IgD-negative memory B cell (primary cell): ENCODE data around the gene PREB. TPM values are rescaled to one million over a fixed set of nuclear protein-coding genes. Genes with fewer than 3 reads are reported as not detected.

ENCODE experiments used
- H3K27ac Mint-ChIP-seq, 3 donors: one replicate each; pipeline ENCODE4 v1.8.0; 2020 to 2022; ENCODE audit warnings: mild to moderate bottlenecking in 3 of 3, mixed read lengths in 3 of 3, moderate library complexity in 1 of 3
- H3K27me3 Mint-ChIP-seq: one replicate; pipeline ENCODE4 v1.8.0; 2021; ENCODE audit warnings: mixed read lengths
- H3K36me3 Mint-ChIP-seq: one replicate; pipeline ENCODE4 v1.8.0; 2020; ENCODE audit warnings: mild to moderate bottlenecking, mixed read lengths
- H3K4me1 Mint-ChIP-seq, 3 donors: one replicate each; pipeline ENCODE4 v1.8.0; 2020 to 2022; ENCODE audit warnings: mixed read lengths in 3 of 3, mild to moderate bottlenecking in 1 of 3
- H3K4me3 Mint-ChIP-seq, 4 donors: one replicate each; pipeline ENCODE4 v1.8.0; 2020 to 2022; ENCODE audit warnings: mild to moderate bottlenecking in 4 of 4, mixed read lengths in 4 of 4, moderate library complexity in 3 of 4
- H3K9me3 Mint-ChIP-seq, 3 donors: one replicate each; pipeline ENCODE4 v1.8.0; 2020 to 2021; ENCODE audit warnings: mixed read lengths in 3 of 3, mild to moderate bottlenecking in 1 of 3
- polyA plus RNA-seq: library from polyadenylated mRNA; unstranded; fragments of 300-500 nt; fragmentation: Illumina TruSeq; gene quantifications from one replicate; pipeline ENCODE4 v1.2.3, GENCODE V29; 2021

PREB gene
- polyA plus RNA-seq, 1 donor from 2014 or later: 62.2 TPM

- Mint-ChIP-seq H3K4me1 (peaks cover 13 to 26% (median 24%) of the 10 kb centered on the region in 3 donors), H3K4me3 (peak overlapping the region in 1 of 4 donors; percentile 73), H3K27ac (peak overlapping the region in 1 of 3 donors; percentile 20), H3K36me3 (no peaks in the 10 kb centered on the region), H3K27me3 (no peaks in the 10 kb centered on the region), H3K9me3 (no peaks in the 10 kb centered on the region)
These were observed 28.0 kb upstream of the PREB start for GRCh38 chr2:27162151-27163121.

- Mint-ChIP-seq H3K4me1 (peaks cover 11 to 20% (median 14%) of the 10 kb centered on the region in 3 donors), H3K27ac (no peak overlapping the region), H3K36me3 (no peaks in the 10 kb centered on the region)
These were observed 25.8 kb upstream of the PREB start for GRCh38 chr2:27160191-27160590.

GRCh38 chr2:27159271-27159670 lies 24.8 kb upstream of the PREB start:
- Mint-ChIP-seq H3K4me1 (peaks cover 5 to 14% (median 6%) of the 10 kb centered on the region in 3 donors), H3K27me3 (peaks cover 4% of the 10 kb centered on the region), H3K4me3 (no peak overlapping the region), H3K36me3 (no peaks in the 10 kb centered on the region), H3K9me3 (no peaks in the 10 kb centered on the region), H3K27ac (no peak overlapping the region)

More at GRCh38 chr2:27160191-27160590, 25.8 kb upstream of the PREB start:
- Mint-ChIP-seq H3K4me3 (no peak overlapping the region), H3K27me3 (peaks cover 4% of the 10 kb centered on the region), H3K9me3 (no peaks in the 10 kb centered on the region)

- Mint-ChIP-seq H3K27ac (no peak overlapping the region), H3K4me1 (peaks cover 2 to 9% (median 3%) of the 10 kb centered on the region in 3 donors), H3K9me3 (no peaks in the 10 kb centered on the region), H3K36me3 (no peaks in the 10 kb centered on the region), H3K27me3 (peaks cover 4% of the 10 kb centered on the region), H3K4me3 (no peak overlapping the region)
These were observed 24.0 kb upstream of the PREB start for GRCh38 chr2:27158468-27158867.

GRCh38 chr2:27155069-27155520 lies 20.7 kb upstream of the PREB start:
- Mint-ChIP-seq H3K4me3 (no peak overlapping the region), H3K27ac (no peak overlapping the region)

GRCh38 chr2:27154488-27154887 lies 20.1 kb upstream of the PREB start:
- H3K36me3 Mint-ChIP-seq: no peaks in the 10 kb centered on the region

More at GRCh38 chr2:27155069-27155520, 20.7 kb upstream of the PREB start:
- peaks cover 8% of the 10 kb centered on the region for H3K27me3 Mint-ChIP-seq
- no peaks in the 10 kb centered on the region for H3K36me3 Mint-ChIP-seq
- H3K4me1 Mint-ChIP-seq: no peaks in the 10 kb centered on the region
- no peaks in the 10 kb centered on the region for H3K9me3 Mint-ChIP-seq

GRCh38 chr2:27152796-27153464 lies 18.5 kb upstream of the PREB start:
- no peaks in the 10 kb centered on the region for H3K9me3 Mint-ChIP-seq
- H3K36me3 Mint-ChIP-seq: no peaks in the 10 kb centered on the region
- no peak overlapping the region for H3K4me3 Mint-ChIP-seq
- no peak overlapping the region for H3K27ac Mint-ChIP-seq
- no peaks in the 10 kb centered on the region for H3K4me1 Mint-ChIP-seq
- H3K27me3 Mint-ChIP-seq: peaks cover 12% of the 10 kb centered on the region

More at GRCh38 chr2:27154488-27154887, 20.1 kb upstream of the PREB start:
- Mint-ChIP-seq H3K9me3 (no peaks in the 10 kb centered on the region), H3K27me3 (peaks cover 8% of the 10 kb centered on the region), H3K4me1 (no peaks in the 10 kb centered on the region), H3K4me3 (no peak overlapping the region), H3K27ac (no peak overlapping the region)

- Mint-ChIP-seq H3K4me1 (no peaks in the 10 kb centered on the region), H3K36me3 (no peaks in the 10 kb centered on the region), H3K9me3 (no peaks in the 10 kb centered on the region), H3K4me3 (no peak overlapping the region), H3K27me3 (peaks cover 12% of the 10 kb centered on the region), H3K27ac (no peak overlapping the region)
These were observed 17.8 kb upstream of the PREB start for GRCh38 chr2:27152102-27152795.

GRCh38 chr2:27150639-27151230 lies 16.3 kb upstream of the PREB start:
- H3K4me3 Mint-ChIP-seq: no peak overlapping the region
- no peaks in the 10 kb centered on the region for H3K36me3 Mint-ChIP-seq
- H3K9me3 Mint-ChIP-seq: no peaks in the 10 kb centered on the region
- no peaks in the 10 kb centered on the region for H3K4me1 Mint-ChIP-seq
- H3K27ac Mint-ChIP-seq: no peak overlapping the region
- H3K27me3 Mint-ChIP-seq: peaks cover 10% of the 10 kb centered on the region

GRCh38 chr2:27149570-27150405 lies 15.4 kb upstream of the PREB start:
- H3K9me3 Mint-ChIP-seq: no peaks in the 10 kb centered on the region
- no peaks in the 10 kb centered on the region for H3K36me3 Mint-ChIP-seq
- no peak overlapping the region for H3K27ac Mint-ChIP-seq
- no peak overlapping the region for H3K4me3 Mint-ChIP-seq
- H3K4me1 Mint-ChIP-seq: peaks cover 0 to 1% (median 0%) of the 10 kb centered on the region in 3 donors
- peaks cover 10% of the 10 kb centered on the region for H3K27me3 Mint-ChIP-seq

- Mint-ChIP-seq H3K27ac (no peak within 1 kb of the TSS), H3K27me3 (peaks cover 10% of the 10 kb centered on the region), H3K9me3 (no peaks in the 10 kb centered on the region), H3K36me3 (no peaks in the 10 kb centered on the region), H3K4me1 (peaks cover 0 to 1% (median 0%) of the 10 kb centered on the region in 3 donors), H3K4me3 (no peak within 1 kb of the TSS)
These were observed 14.5 kb upstream of the PREB start, which contains the start of gene TCF23 for GRCh38 chr2:27148801-27149439. TCF23 (plus strand) TSS chr2:27149004; CDS start chr2:27149134, 130 bp downstream.

GRCh38 chr2:27147935-27148334 lies 13.5 kb upstream of the PREB start:
- peaks cover 0 to 1% (median 0%) of the 10 kb centered on the region in 3 donors for H3K4me1 Mint-ChIP-seq
- no peaks in the 10 kb centered on the region for H3K9me3 Mint-ChIP-seq
- H3K36me3 Mint-ChIP-seq: no peaks in the 10 kb centered on the region
- H3K27me3 Mint-ChIP-seq: peaks cover 9% of the 10 kb centered on the region
- H3K27ac Mint-ChIP-seq: no peak overlapping the region
- H3K4me3 Mint-ChIP-seq: no peak overlapping the region

- Mint-ChIP-seq H3K9me3 (no peaks in the 10 kb centered on the region), H3K27me3 (peaks cover 6% of the 10 kb centered on the region), H3K4me3 (no peak overlapping the region), H3K4me1 (peaks cover 0 to 1% (median 0%) of the 10 kb centered on the region in 3 donors), H3K36me3 (no peaks in the 10 kb centered on the region), H3K27ac (no peak overlapping the region)
These were observed 11.2 kb upstream of the PREB start for GRCh38 chr2:27145682-27146081.
